GM18520 (cell line): ENCODE measurements around the gene ZNF277.
"Not testable (repeated sequence)": the region's sequence is repeated elsewhere in the genome, so short reads cannot be mapped to it uniquely, and the experiment has no call there.

Experiments
- ATAC-seq: cut with Tn5 transposase; IDR thresholded peaks from one replicate; pipeline ENCODE4 v1.9.1; 2021; ENCODE audit not compliant: unreplicated experiment

Gene ZNF277

GRCh38 chr7:112390167-112390566 lies 183.7 kb downstream of the ZNF277 start:
- ATAC-seq = no peak

DNA sequence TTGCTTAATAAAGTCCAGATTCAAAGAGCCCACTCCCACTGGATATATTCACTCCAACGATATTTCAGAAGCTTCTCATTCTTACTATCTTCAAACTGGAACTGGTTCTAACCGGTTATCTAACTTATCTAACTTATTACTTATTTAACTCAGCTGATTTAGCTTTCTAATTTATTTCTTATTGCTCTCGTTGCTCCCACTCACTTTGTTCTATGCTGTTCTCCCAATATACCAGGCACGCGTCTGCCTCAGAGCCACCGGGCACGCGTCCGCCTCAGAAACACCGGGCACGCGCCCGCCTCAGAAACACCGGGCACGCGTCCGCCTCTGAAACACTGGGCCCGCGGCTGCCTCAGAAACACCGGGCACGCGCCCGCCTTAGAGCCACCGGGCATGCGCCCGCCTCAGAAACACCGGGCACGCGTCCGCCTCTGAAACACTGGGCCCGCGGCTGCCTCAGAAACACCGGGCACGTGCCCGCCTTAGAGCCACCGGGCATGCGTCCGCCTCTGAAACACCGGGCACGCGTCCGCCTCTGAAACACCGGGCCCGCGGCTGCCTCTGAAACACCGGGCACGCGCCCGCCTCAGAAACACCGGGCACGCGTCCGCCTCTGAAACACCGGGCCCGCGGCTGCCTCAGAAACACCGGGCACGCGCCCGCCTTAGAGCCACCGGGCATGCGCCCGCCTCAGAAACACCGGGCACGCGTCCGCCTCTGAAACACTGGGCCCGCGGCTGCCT lies 184.8 kb downstream of the ZNF277 start:
- ATAC-seq = not testable (repeated sequence)

GRCh38 chr7:112391841-112392286 lies 185.4 kb downstream of the ZNF277 start:
- not testable (repeated sequence) for ATAC-seq
